GM12878 (cell line): ENCODE data around the gene SUPT3H. TPM values are rescaled to one million over a fixed set of nuclear protein-coding genes. Genes with fewer than 3 reads are reported as not detected.

Source experiments
- ATAC-seq: fragments of 200-7000 bp; cut with Tn5 transposase; 3 replicates; pipeline ENCODE4 v1.9.1; 2020; ENCODE audit warnings: mild to moderate bottlenecking, moderate library complexity
- BruUV-seq: library from RNA; stranded (reverse); fragments of 400-500 nt; replicated peaks from 2 replicates; lab custom pipeline; 2021; lab: Mats Ljungman, UMichigan
- CTCF ChIA-PET: fragments of 300-600 bp; sonication (Branson Sonifier 250); formaldehyde crosslinking; extraction: SDS; loops from one replicate; lab custom pipeline; 2021; ENCODE audit warnings: inconsistent platforms; lab: Yijun Ruan, JAX
- POLR2A ChIA-PET: fragments of 350-600 bp; formaldehyde crosslinking; extraction: SDS; loops from one replicate; lab custom pipeline; 2021; ENCODE audit warnings: inconsistent platforms; lab: Charles Lee
- RAD21 ChIA-PET: fragments of 300-600 bp; sonication (Branson Sonifier 250); formaldehyde crosslinking; loops from one replicate; lab custom pipeline; 2023; ENCODE audit warnings: antibody characterized with exemption; ENCODE audit not compliant: unreplicated experiment; lab: Charles Lee
- SMC1A ChIA-PET: fragments of 300-600 bp; sonication (Branson Sonifier 250); formaldehyde crosslinking; loops from one replicate; lab custom pipeline; 2023; ENCODE audit not compliant: unreplicated experiment, uncharacterized antibody; lab: Charles Lee
- DNase-seq: peaks from one replicate; pipeline ENCODE4 v3.0.0-alpha.2; 2011; ENCODE audit warnings: low read depth, low spot score
- FAIRE-seq: peaks from 3 replicates; lab custom pipeline; 2011; peaks lifted over from hg19 to GRCh38; lab: Jason Lieb, UNC
- H2AFZ ChIP-seq: 2 replicates; pipeline ENCODE4 v1.6.0; 2011; ENCODE audit warnings: low read depth, low read length, control low read depth; ENCODE audit not compliant: control insufficient read depth
- H3K27ac ChIP-seq: 2 replicates; pipeline ENCODE4 v1.5.1; 2011; ENCODE audit warnings: control low read depth; ENCODE audit not compliant: control insufficient read depth, insufficient read depth
- H3K27me3 ChIP-seq, 2 experiments: replicated peaks in 1 of 2; 2 replicates each; pipeline versions ENCODE4 v1.6.0 to v1.6.1; 2011; ENCODE audit warnings: low read length in 1 of 2; ENCODE audit not compliant: control insufficient read depth in 2 of 2, insufficient read depth in 2 of 2
- H3K36me3 ChIP-seq, 2 experiments: 2 replicates each; pipeline ENCODE4 v1.5.1; 2011; ENCODE audit warnings: low read length in 1 of 2; ENCODE audit not compliant: control insufficient read depth in 2 of 2, insufficient read depth in 2 of 2
- H3K4me1 ChIP-seq: 2 replicates; pipeline ENCODE4 v1.6.1; 2011; ENCODE audit warnings: mild to moderate bottlenecking, low read length, moderate library complexity, mixed read lengths; ENCODE audit not compliant: control insufficient read depth, insufficient read depth
- H3K4me2 ChIP-seq: 2 replicates; pipeline ENCODE4 v1.6.0; 2011; ENCODE audit warnings: control low read depth; ENCODE audit not compliant: control insufficient read depth, insufficient read depth
- H3K4me3 ChIP-seq: fragments of 200-600 bp; sonication (generic); 2 replicates; pipeline ENCODE4 v1.5.1; 2016
- H3K79me2 ChIP-seq: 2 replicates; pipeline ENCODE4 v1.6.0; 2011; ENCODE audit warnings: low read length; ENCODE audit not compliant: control insufficient read depth, insufficient read depth
- H3K9ac ChIP-seq: 2 replicates; pipeline ENCODE4 v1.8.0; 2011; ENCODE audit warnings: low read length, control low read depth, mixed read lengths; ENCODE audit not compliant: control insufficient read depth, insufficient read depth
- H3K9me3 ChIP-seq: replicated peaks from 3 replicates; pipeline ENCODE4 v1.5.1; 2011; ENCODE audit warnings: mild to moderate bottlenecking, low read length; ENCODE audit not compliant: control insufficient read depth, insufficient read depth
- H4K20me1 ChIP-seq: 2 replicates; pipeline ENCODE4 v1.6.0; 2011; ENCODE audit not compliant: control insufficient read depth, insufficient read depth
- E4F1 ChIP-seq: fragments of 450-650 bp; IDR thresholded peaks from 2 replicates; pipeline ENCODE4 v1.6.1; 2018; ENCODE audit warnings: borderline replicate concordance, mild to moderate bottlenecking; ENCODE audit not compliant: partially characterized antibody
- ELK1 ChIP-seq: IDR thresholded peaks from 2 replicates; pipeline ENCODE4 v1.6.1; 2012; ENCODE audit warnings: low read depth, low read length, improper control_type of control experiment
- NFIC ChIP-seq: IDR thresholded peaks from 2 replicates; pipeline ENCODE4 v1.6.1; 2012; ENCODE audit warnings: low read depth, mild to moderate bottlenecking, inconsistent platforms, low read length, moderate library complexity
- PAX8 ChIP-seq: fragments of 450-650 bp; IDR thresholded peaks from 2 replicates; pipeline ENCODE4 v1.6.1; 2017; ENCODE audit warnings: mild to moderate bottlenecking, moderate library complexity
- PKNOX1 ChIP-seq: fragments of 450-650 bp; IDR thresholded peaks from 2 replicates; pipeline ENCODE4 v1.6.1; 2016; ENCODE audit warnings: mild to moderate bottlenecking
- POU2F2 ChIP-seq: IDR thresholded peaks from 3 replicates; pipeline ENCODE4 v1.6.1; 2011; ENCODE audit warnings: low read depth, mild to moderate bottlenecking, low read length, borderline replicate concordance
- SMAD1 ChIP-seq: fragments of 450-650 bp; IDR thresholded peaks from 2 replicates; pipeline ENCODE4 v1.6.1; 2018; ENCODE audit warnings: mild to moderate bottlenecking, low read depth; ENCODE audit not compliant: partially characterized antibody
- TCF7 ChIP-seq: IDR thresholded peaks from 2 replicates; pipeline ENCODE4 v1.6.1; 2014; ENCODE audit warnings: antibody characterized with exemption, borderline replicate concordance
- USF2 ChIP-seq: IDR thresholded peaks from 2 replicates; pipeline ENCODE4 v1.6.1; 2011; ENCODE audit warnings: low read depth, low read length, improper control_type of control experiment, borderline replicate concordance
- WRNIP1 ChIP-seq: IDR thresholded peaks from 2 replicates; pipeline ENCODE4 v1.6.1; 2011; ENCODE audit warnings: low read depth, low read length, improper control_type of control experiment, borderline replicate concordance
- ZBTB11 ChIP-seq: fragments of 450-650 bp; formaldehyde crosslinking; IDR thresholded peaks from 2 replicates; pipeline ENCODE4 v1.5.0; 2022; ENCODE audit warnings: mild to moderate bottlenecking, missing genetic modification characterization
- WGBS: methylation state at CpG from one replicate; pipeline ENCODE4 v1.1.6; 2016; ENCODE audit warnings: low lambda C conversion rate; ENCODE audit not compliant: insufficient replicate concordance, insufficient coverage; ENCODE audit errors: missing lambda C conversion rate; 5-methylcytosine and 5-hydroxymethylcytosine counted together
- in situ Hi-C: fragments of 300-500 bp; cut with MboI; formaldehyde crosslinking; loops from 9 replicates; pipeline ENCODE4 v1.14.3; 2018; ENCODE audit warnings: mixed read lengths
- intact Hi-C: fragments of 100-400 bp; cut with micrococcal nuclease; formaldehyde crosslinking; loops from one replicate; pipeline ENCODE4 v1.14.2; 2022; ENCODE audit not compliant: unreplicated experiment
- polyA plus RNA-seq, 11 experiments: library from polyadenylated mRNA; depleted of rRNA in 4 of 11; unstranded in 6 of 11; stranded (reverse) in 5 of 11; fragments of >200 nt; fragmentation: Nextera tagmentation in 4 of 11; fragmentation: Illumina TruSeq in 1 of 11; extraction: Ambion mirVana in 4 of 11; extraction: Trizol in 1 of 11; gene quantifications; 1 replicate in 1 of 11; 2 replicates in 10 of 11; pipeline versions ENCODE4 v1.2.1 to v1.2.3, GENCODE V29; 2011 to 2016; ENCODE audit warnings: inconsistent platforms in 2 of 11, missing spikeins in 2 of 11, low read depth in 1 of 11
- total RNA-seq, 4 experiments: library from RNA; depleted of rRNA in 3 of 4; stranded (reverse); fragments of >200 nt in 3 of 4; fragmentation: Illumina TruSeq in 1 of 4; extraction: Trizol in 1 of 4; gene quantifications; 2 replicates each; pipeline versions ENCODE4 v1.2.1 to v1.2.3, GENCODE V29; 2013 to 2021
- TF ChIP-seq, protein P1 (sequence below): IDR thresholded peaks from 2 replicates; pipeline ENCODE4 v1.6.1; 2012; ENCODE audit warnings: low read depth, low read length, improper control_type of control experiment

SUPT3H gene
- total and polyA plus RNA-seq, 10 of the 15 experiments (the other 5 are each of a cell fraction or from before 2014, with no cell fraction given), result 0.51 to 3.7 (median 2.0) TPM

GRCh38 chr6:45387236-45387635 is 9.5 kb upstream of the SUPT3H start (continued):
- no peak for TF ChIP-seq NFIC

DNA sequence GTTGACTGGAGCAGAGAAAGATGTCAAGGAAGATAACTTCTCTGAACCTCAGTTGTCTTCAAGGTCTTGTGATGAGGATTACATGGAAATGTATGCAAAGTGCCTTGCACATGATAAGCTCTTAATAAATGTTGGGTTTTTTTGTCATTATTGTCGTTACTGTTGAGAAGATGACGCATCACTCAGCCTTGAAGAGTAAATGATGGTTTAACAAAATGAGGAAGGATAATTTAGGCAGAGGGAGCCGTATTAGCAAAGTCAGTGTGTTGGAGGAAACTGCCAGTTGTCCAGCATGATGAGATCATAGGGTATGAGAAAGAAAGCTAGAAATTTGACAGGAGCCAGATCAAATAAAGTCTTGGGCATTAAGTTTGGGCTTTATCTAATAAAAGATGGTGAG is 8.8 kb upstream of the SUPT3H start:
- H2AFZ ChIP-seq, result no peak overlapping the region
- ChIA-PET POLR2A (no interaction called here), CTCF (interaction anchor here (1.7 kb wide), 1 partner anchor 10 kb away, joined by 3 read pairs; no protein-coding TSS in a partner anchor), SMC1A (interaction anchor here (0.5 kb wide), 1 partner anchor 452 kb away, joined by 6 read pairs; no protein-coding TSS in a partner anchor), RAD21 (no interaction called here)
- intact Hi-C loops, result no loop called here
- no peak overlapping the region for H3K27ac ChIP-seq
- DNase-seq (no peak), FAIRE-seq (no peak), ATAC-seq (no peak)
- no peaks in the 10 kb centered on the region for H3K36me3 ChIP-seq
- no peaks in the 10 kb centered on the region for H3K9me3 ChIP-seq
- in situ Hi-C loops, result no loop called here
- no peaks in the 10 kb centered on the region for H3K79me2 ChIP-seq
- no peaks in the 10 kb centered on the region; a peak in 1 of 4 replicates for H3K27me3 ChIP-seq
- no peak overlapping the region for H3K9ac ChIP-seq
- no peaks in the 10 kb centered on the region for H3K4me1 ChIP-seq
- whole genome bisulfite sequencing, result 47% methylated on average over 3 of the region's 3 CpGs
- H3K4me2 ChIP-seq, result no peak overlapping the region
- no TSS peak for BruUV-seq
- H4K20me1 ChIP-seq, result no peaks in the 10 kb centered on the region
- H3K4me3 ChIP-seq, result no peak overlapping the region
- TF ChIP-seq PKNOX1 (no peak), WRNIP1 (no peak), SMAD1 (no peak), USF2 (no peak), POU2F2 (no peak), PAX8 (no peak), ZBTB11 (CRISPR knock-in tag) (no peak), TCF7 (no peak), E4F1 (no peak), ELK1 (no peak)
- TF ChIP-seq, protein P1, sequence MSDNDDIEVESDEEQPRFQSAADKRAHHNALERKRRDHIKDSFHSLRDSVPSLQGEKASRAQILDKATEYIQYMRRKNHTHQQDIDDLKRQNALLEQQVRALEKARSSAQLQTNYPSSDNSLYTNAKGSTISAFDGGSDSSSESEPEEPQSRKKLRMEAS, result no peak
